HepG2 (cell line): ENCODE data around the gene TTC39B. TPM values are rescaled to one million over a fixed set of nuclear protein-coding genes. Genes with fewer than 3 reads are reported as not detected.

ENCODE experiments used
- BORCS8-MEF2B ChIP-seq: sonication (generic); formaldehyde crosslinking; IDR thresholded peaks from 2 replicates; pipeline ENCODE4 v1.8.0; 2022; ENCODE audit warnings: mild to moderate bottlenecking, missing genetic modification reagents
- BRD4 ChIP-seq: sonication (generic); formaldehyde crosslinking; IDR thresholded peaks from 2 replicates; pipeline ENCODE4 v1.4.0; 2020; ENCODE audit warnings: missing genetic modification reagents
- GATAD1 ChIP-seq: IDR thresholded peaks from 2 replicates; pipeline ENCODE4 v1.6.1; 2016; ENCODE audit warnings: missing genetic modification reagents, missing compliant biosample characterization
- HDAC1 ChIP-seq: sonication (generic); formaldehyde crosslinking; IDR thresholded peaks from 2 replicates; pipeline ENCODE4 v1.5.1; 2020; ENCODE audit warnings: mild to moderate bottlenecking, missing genetic modification reagents
- HIC2 ChIP-seq: sonication (generic); formaldehyde crosslinking; IDR thresholded peaks from 2 replicates; pipeline ENCODE4 v1.9.0; 2022; ENCODE audit warnings: low read depth, missing genetic modification reagents
- HOXD1 ChIP-seq: sonication (generic); formaldehyde crosslinking; IDR thresholded peaks from 2 replicates; pipeline ENCODE4 v1.5.0; 2020; ENCODE audit warnings: missing genetic modification reagents
- MEIS2 ChIP-seq: sonication (generic); formaldehyde crosslinking; IDR thresholded peaks from 2 replicates; pipeline ENCODE4 v1.9.0; 2021; ENCODE audit warnings: mild to moderate bottlenecking, missing genetic modification reagents
- MIXL1 ChIP-seq: IDR thresholded peaks from 2 replicates; pipeline ENCODE4 v1.6.1; 2016
- NRL ChIP-seq: sonication (generic); formaldehyde crosslinking; IDR thresholded peaks from 2 replicates; pipeline ENCODE4 v1.5.0; 2020; ENCODE audit warnings: missing genetic modification reagents, mild to moderate bottlenecking, moderate library complexity, borderline replicate concordance
- POGZ ChIP-seq: sonication (generic); formaldehyde crosslinking; IDR thresholded peaks from 2 replicates; pipeline ENCODE4 v1.4.0; 2020; ENCODE audit warnings: mild to moderate bottlenecking, missing genetic modification reagents
- PRPF4 ChIP-seq: fragments of 200-400 bp; formaldehyde crosslinking; IDR thresholded peaks from 2 replicates; pipeline ENCODE4 v1.6.1; 2016; ENCODE audit warnings: low read length, low read depth; ENCODE audit not compliant: poor library complexity, severe bottlenecking
- SALL1 ChIP-seq: sonication (generic); formaldehyde crosslinking; IDR thresholded peaks from 2 replicates; pipeline ENCODE4 v1.8.0; 2022; ENCODE audit warnings: mild to moderate bottlenecking, missing genetic modification reagents
- SETDB1 ChIP-seq: sonication (generic); formaldehyde crosslinking; IDR thresholded peaks from 2 replicates; pipeline ENCODE4 v1.5.1; 2020; ENCODE audit warnings: missing genetic modification reagents, mild to moderate bottlenecking, borderline replicate concordance
- ZBTB46 ChIP-seq: sonication (generic); formaldehyde crosslinking; IDR thresholded peaks from 2 replicates; pipeline ENCODE4 v1.4.0; 2020; ENCODE audit warnings: mild to moderate bottlenecking, missing genetic modification reagents, borderline replicate concordance
- ZNF274 ChIP-seq: sonication (generic); formaldehyde crosslinking; IDR thresholded peaks from 2 replicates; pipeline ENCODE4 v1.5.1; 2020; ENCODE audit warnings: mild to moderate bottlenecking, missing genetic modification reagents
- ZNF292 ChIP-seq: sonication (generic); formaldehyde crosslinking; IDR thresholded peaks from 2 replicates; pipeline ENCODE4 v1.8.1; 2022; ENCODE audit warnings: mild to moderate bottlenecking, low read depth, missing genetic modification reagents, borderline replicate concordance
- ZNF317 ChIP-seq: sonication (generic); formaldehyde crosslinking; IDR thresholded peaks from 2 replicates; pipeline ENCODE4 v1.5.0; 2020; ENCODE audit warnings: mild to moderate bottlenecking, missing genetic modification reagents
- ZNF343 ChIP-seq: sonication (generic); formaldehyde crosslinking; IDR thresholded peaks from 2 replicates; pipeline ENCODE4 v1.4.0; 2020; ENCODE audit warnings: mild to moderate bottlenecking, missing genetic modification reagents
- ZNF383 ChIP-seq: sonication (generic); formaldehyde crosslinking; IDR thresholded peaks from 2 replicates; pipeline ENCODE4 v1.4.0; 2020; ENCODE audit warnings: missing genetic modification reagents, mild to moderate bottlenecking, borderline replicate concordance
- ZNF510 ChIP-seq: sonication (generic); formaldehyde crosslinking; IDR thresholded peaks from 2 replicates; pipeline ENCODE4 v1.4.0; 2020; ENCODE audit warnings: low read depth, mild to moderate bottlenecking, missing genetic modification reagents
- ZNF562 ChIP-seq: sonication (generic); formaldehyde crosslinking; IDR thresholded peaks from 2 replicates; pipeline ENCODE4 v1.8.0; 2022; ENCODE audit warnings: missing genetic modification reagents, borderline replicate concordance
- ZNF652 ChIP-seq: IDR thresholded peaks from 2 replicates; pipeline ENCODE4 v1.6.1; 2016; ENCODE audit warnings: low read depth, borderline replicate concordance
- ZNF7 ChIP-seq: IDR thresholded peaks from 2 replicates; pipeline ENCODE4 v1.6.1; 2016; ENCODE audit warnings: missing biosample characterization, missing genetic modification reagents
- ZSCAN25 ChIP-seq: sonication (generic); formaldehyde crosslinking; IDR thresholded peaks from 2 replicates; pipeline ENCODE4 v1.8.0; 2022; ENCODE audit warnings: mild to moderate bottlenecking, missing genetic modification reagents
- ZSCAN5A ChIP-seq: sonication (generic); formaldehyde crosslinking; IDR thresholded peaks from 2 replicates; pipeline ENCODE4 v1.8.0; 2022; ENCODE audit warnings: mild to moderate bottlenecking, missing genetic modification reagents, borderline replicate concordance
- polyA plus RNA-seq, 8 experiments: library from polyadenylated mRNA; depleted of rRNA in 3 of 8; stranded (reverse) in 7 of 8; unstranded in 1 of 8; fragments of >200 nt; fragmentation: Illumina TruSeq in 4 of 8; extraction: Trizol in 4 of 8; gene quantifications; 2 replicates each; pipeline versions ENCODE4 v1.2.1 to v1.2.3, GENCODE V29; 2011 to 2016; ENCODE audit warnings: low read depth in 4 of 8, missing spikeins in 1 of 8, mixed read lengths in 1 of 8; ENCODE audit not compliant: insufficient read depth in 1 of 8
- total RNA-seq, 5 experiments: library from RNA; depleted of rRNA; stranded (reverse); fragments of >200 nt; fragmentation: Illumina TruSeq; extraction: Trizol; gene quantifications; 2 replicates each; pipeline ENCODE4 v1.2.3, GENCODE V29; 2016; ENCODE audit warnings: low read depth in 1 of 5

TTC39B gene
- total and polyA plus RNA-seq, 2 of the 13 experiments (the other 11 are each of a cell fraction or from before 2014, with no cell fraction given): 14.3 to 19.4 TPM

- TF ChIP-seq ZNF652 (CRISPR knock-in tag): no peak
- no peak for TF ChIP-seq HDAC1
- TF ChIP-seq MIXL1 (CRISPR knock-in tag): 0 out of 2 replicates have a peak, but pooled peaks have one; percentile 37
- TF ChIP-seq ZSCAN25: no peak
- no peak for TF ChIP-seq BRD4 (CRISPR knock-in tag)
- TF ChIP-seq ZNF343: no peak
- no peak for TF ChIP-seq ZBTB46 (CRISPR knock-in tag)
- TF ChIP-seq GATAD1 (CRISPR knock-in tag): no peak
- no peak for TF ChIP-seq POGZ
- TF ChIP-seq SETDB1 (CRISPR knock-in tag): no peak
- TF ChIP-seq ZSCAN5A: no peak
- no peak for TF ChIP-seq ZNF317 (CRISPR knock-in tag)
- no peak for TF ChIP-seq BORCS8-MEF2B (CRISPR knock-in tag)
- TF ChIP-seq ZNF562: no peak
- no peak for TF ChIP-seq ZNF510 (CRISPR knock-in tag)
- no peak for TF ChIP-seq SALL1
- no peak for TF ChIP-seq ZNF274 (CRISPR knock-in tag)
- no peak for TF ChIP-seq ZNF383 (CRISPR knock-in tag)
- TF ChIP-seq ZNF292 (CRISPR knock-in tag): no peak
- TF ChIP-seq HIC2 (CRISPR knock-in tag): no peak
- TF ChIP-seq ZNF7 (CRISPR knock-in tag): no peak
- TF ChIP-seq PRPF4: no peak
- no peak for TF ChIP-seq HOXD1 (CRISPR knock-in tag)
- TF ChIP-seq NRL (CRISPR knock-in tag): no peak
- TF ChIP-seq MEIS2 (CRISPR knock-in tag): no peak
These were observed 95.7 kb downstream of the TTC39B start (continued) for GRCh38 chr9:15211160-15211814.
